Vagina (tissue), 2 donors: ENCODE results near the gene LBX2.

Source experiments
- CTCF ChIP-seq, 3 experiments: fragments of 450-650 bp in 2 of 3; fragments of 200-600 bp in 1 of 3; sonication (generic) in 1 of 3; IDR thresholded peaks; one replicate each; pipeline ENCODE4 v1.5.1; 2017 to 2019; ENCODE audit warnings: antibody characterized with exemption in 3 of 3, mild to moderate bottlenecking in 2 of 3, moderate library complexity in 2 of 3
- POLR2AphosphoS5 ChIP-seq, 2 donors: sonication (generic); formaldehyde crosslinking; IDR thresholded peaks; one replicate each; pipeline ENCODE4 v1.9.0; 2017; ENCODE audit warnings: antibody characterized with exemption in 2 of 2, mild to moderate bottlenecking in 2 of 2, low read depth in 1 of 2; ENCODE audit not compliant: insufficient read depth in 1 of 2

- peak in 1 of 3 experiments; percentile 20 for TF ChIP-seq CTCF (IDR thresholded peaks at IDR 0.05)
- TF ChIP-seq POLR2AphosphoS5 (IDR thresholded peaks at IDR 0.05; ENCODE audit: insufficient read depth in 1 of 2, low read depth in 1 of 2): peak; percentile 85 to 93
Measured at GRCh38 chr2:74507145-74507925, 7.9 kb upstream of the LBX2 start, which contains the start of gene PCGF1.
